ENCODE measurements around the gene AKTIP.
A peak's percentile ranks its signal among the peaks of the same experiment; 100 is the strongest.

Gene AKTIP

DNA sequence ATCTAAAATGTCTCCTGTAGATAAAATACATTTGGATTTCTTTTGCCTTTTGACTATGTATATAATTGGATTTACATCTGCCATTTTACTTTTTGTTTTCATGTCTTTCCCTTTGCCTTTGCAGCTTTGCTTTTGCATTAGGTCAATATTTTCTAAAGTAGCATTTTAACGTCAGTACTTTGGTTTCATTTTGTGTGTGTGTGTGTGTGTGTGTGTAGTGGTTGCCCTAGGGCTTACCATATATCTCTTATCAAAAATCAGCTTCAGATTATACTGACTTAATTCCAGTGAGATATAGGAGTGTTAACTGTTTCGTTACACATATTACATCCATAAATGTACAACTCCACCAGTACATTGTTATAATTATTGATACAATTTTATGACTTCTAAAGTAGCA, 26.1 kb downstream of the AKTIP start:
- DNase-seq, result no peak

DNA sequence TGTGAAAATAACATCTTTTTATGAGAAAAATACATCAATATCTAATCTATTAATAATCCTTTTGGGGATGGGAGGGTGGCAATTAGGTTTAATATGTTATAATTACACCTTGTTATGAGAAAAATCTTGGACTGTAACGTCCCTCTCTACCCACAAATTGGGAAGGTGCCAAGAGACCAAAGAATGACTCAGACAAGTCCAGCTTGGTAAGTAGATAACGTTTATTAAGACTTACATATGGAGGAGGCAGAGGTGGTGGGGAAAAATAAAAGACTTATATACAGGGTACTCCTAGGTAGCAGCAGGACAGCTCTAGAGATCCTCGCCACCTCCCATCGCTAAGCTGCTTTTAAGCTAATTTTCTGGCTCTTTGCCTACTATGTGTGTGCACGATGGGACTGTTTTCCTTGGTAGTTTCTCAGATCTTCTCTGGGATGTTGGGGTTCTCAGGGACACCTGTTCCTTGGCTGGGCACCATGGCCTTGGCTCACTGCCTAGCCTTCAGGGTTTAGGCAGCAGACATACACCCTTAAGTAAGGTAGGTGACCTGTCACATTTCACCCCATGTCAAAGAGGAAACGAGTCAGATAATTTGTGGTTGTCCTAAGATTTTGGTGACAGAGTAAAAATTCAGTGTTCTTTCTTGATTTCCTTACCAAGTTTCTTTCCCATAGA, 37.3 kb downstream of the AKTIP start:
- no peak for DNase-seq

DNA sequence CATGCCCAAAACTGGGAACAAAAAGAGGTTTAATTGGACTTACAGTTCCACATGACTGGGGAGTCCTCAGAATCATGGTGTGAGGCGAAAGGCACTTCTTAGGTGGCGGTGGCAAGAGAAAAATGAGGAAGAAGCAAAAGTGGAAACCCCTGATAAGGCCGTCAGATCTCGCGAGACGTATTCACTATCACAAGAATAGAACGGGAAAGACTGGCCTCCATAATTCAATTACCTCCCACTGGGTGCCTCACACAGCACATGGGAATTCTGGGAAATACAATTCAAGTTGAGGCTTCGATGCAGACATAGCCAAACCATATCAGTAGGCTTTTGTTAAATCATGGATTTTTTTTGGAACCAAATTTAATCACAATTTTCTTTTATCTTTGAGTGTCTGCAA, 44.4 kb downstream of the AKTIP start:
- no peak for DNase-seq

DNA sequence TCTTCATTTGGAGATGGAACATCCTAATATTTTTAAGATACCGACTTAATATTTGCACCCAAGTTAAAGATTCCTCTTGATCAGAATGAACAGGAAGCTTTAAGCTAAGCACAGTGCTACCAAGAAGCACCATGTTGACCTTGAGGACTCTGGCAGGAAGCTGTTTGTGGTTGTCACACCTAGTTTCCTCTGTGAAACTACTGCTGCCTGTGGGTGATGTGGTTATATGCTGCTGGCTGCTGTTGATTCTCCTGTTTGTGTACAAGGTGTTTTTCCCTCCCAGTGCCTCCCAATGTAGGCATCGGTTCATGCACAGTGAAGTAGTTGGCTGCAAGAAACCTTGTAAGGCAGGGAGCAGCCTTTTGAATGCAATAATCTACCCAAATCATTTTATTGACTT, 45.3 kb downstream of the AKTIP start:
- peak; percentile 2 for DNase-seq

DNA sequence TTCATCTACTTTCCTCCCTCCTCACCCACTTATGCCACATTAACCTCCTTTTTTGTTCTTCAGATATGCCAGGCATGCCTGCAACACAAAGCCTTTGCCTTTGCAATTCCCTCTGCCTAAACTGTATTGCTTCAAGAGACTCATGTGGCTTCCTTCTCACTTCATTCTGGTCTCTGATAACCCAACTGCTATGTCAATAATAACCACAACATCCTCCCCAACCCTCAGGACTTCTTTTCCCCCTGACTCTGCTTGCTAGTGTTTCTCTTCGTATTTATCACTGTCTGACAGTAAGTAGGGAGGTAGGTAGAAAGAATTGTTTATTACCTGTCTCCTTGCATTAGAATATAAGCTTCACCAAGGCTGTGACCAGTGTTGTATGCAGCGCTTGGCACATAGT, 46.4 kb downstream of the AKTIP start:
- no peak for DNase-seq

DNA sequence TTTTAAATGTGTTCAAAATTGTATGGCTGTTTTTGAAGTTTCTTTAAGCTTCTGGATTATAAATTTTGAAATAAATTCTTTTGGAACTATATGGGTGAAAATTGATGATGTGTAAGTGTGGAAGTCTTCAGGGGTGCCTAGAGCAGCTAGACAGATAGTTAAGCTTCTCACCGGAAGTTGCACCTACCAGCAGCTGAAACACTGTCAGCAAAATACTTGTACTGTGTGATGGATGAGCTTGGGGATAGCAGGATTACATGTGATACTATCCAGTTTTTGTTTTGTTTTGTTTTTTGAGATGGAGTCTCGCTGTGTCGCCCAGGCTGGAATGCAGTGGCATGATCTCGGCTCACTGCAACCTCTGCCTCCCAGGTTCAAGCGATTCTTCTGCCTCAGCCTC, 49.1 kb downstream of the AKTIP start:
- no peak for DNase-seq

DNA sequence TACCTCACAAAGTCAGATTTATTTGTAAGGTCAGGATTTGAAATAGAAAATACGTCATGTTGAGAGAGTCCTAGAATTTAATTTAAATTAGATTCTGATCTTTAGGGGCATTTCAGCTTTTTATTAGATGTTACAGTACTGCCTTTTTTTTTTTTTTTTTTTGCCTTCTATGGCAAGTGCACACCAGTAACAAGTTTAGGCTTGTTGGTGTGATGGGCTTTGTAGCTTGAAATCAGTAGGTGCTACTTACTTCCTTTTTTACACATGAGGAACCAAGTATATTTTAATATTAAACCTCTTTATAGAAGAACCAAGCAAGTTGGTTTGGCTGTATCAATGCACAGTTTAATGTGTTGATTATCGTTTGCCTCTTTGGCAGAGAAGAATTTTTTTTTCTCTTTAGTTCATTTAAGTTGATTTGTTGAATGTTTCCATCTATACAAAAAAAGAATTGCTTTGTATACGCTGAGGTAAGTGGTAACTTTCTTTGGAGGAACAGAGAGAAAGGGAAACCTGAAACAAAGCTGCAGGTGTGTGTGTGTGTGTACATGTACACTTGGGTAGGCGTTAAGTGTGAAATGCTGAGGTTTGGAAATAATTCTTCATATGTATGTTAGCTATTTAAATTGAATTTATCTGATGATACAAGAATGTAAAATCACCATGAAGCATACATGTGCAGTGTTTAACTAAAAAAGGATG, 53.0 kb downstream of the AKTIP start:
- DNase-seq, result no peak

DNA sequence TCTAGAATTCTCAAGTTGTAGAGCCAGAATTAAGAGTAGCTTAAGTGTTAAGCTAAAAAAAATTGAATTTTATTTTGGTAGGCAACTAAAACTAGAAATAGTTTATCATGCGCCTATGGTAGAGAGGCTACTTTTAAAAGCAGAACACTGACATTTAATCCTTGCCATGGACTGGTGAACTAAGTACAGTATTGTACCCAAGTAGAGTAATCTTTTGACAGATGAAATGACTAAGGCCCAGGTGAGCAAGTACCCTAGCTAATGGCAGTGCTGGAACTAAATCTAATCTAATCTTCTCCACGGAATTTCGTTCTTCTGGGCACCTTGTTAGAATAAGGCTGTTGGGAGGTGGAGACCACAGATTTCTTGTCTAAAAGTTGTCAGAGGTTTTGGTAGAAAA, 56.9 kb downstream of the AKTIP start:
- DNase-seq, result no peak

DNA sequence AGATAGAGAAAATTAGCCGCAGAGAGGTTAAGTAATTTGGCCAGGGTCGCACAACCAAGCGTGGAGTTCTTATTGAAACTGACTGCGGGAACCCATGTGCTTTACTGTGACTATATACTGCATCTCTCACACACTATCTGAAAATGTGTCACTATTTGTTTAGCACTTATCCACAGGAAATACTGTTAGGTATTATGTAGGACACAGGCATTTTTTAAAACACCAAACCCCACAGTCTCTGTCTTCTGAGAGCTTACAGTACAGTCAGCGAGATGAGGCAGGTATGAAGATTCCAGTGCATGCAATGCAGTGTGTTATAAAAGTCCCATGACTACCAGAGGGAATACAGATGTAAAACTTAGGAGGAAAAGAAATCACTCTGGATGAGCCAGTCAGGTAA, 57.5 kb downstream of the AKTIP start:
- DNase-seq, result no peak
